ENCODE data around the gene EPHB2.
A peak's percentile ranks its signal among the peaks of the same experiment; 100 is the strongest.
"Not testable (repeated sequence)": the region's sequence is repeated elsewhere in the genome, so short reads cannot be mapped to it uniquely, and the experiment has no call there.

EPHB2 gene

GRCh38 chr1:22689505-22689904 is 21.1 kb upstream of the EPHB2 start:
- DNase-seq (ENCODE audit: extremely low read depth in 1 of 2, low read depth in 1 of 2): no peak

DNA sequence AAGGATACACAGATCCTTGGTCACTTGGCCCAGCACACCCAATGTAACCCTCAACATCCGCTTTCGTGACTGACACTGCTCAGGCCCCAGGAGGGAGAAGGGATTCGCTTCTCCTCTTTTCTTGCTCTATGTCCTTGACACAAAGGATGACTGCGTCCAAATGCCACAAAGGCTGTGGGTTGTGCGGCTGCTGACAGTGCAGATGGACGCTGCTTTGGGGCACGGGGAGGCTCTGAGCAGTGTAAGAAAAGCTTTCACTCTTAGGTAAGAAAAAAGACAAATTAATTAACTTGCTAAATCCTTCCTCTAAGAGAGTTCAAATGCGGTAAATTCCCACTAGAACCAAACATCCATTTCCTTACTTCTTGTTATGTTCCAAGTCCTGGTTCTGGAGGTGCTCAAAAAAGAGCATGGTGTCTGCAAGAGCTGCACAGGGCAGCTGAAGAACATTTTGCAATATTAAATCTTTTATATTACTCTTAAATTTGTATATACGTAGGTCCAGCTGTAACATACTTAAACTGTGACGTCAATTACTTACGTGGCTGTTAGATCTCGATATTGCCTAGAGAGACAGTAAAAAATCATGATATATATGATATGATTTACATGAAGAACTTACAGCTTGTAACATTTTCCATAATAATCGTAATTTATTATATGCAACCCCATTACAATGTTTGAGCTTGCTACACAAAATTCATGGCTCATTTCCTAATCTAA is 19.4 kb upstream of the EPHB2 start:
- no peak for DNase-seq (ENCODE audit: extremely low read depth in 1 of 2, low read depth in 1 of 2)

- no peak for DNase-seq (ENCODE audit: extremely low read depth in 1 of 2, low read depth in 1 of 2)
These were observed 16.5 kb upstream of the EPHB2 start for GRCh38 chr1:22694172-22694571.

GRCh38 chr1:22696610-22697009 is 14.0 kb upstream of the EPHB2 start:
- DNase-seq (ENCODE audit: extremely low read depth in 1 of 2, low read depth in 1 of 2): no peak

- no peak for DNase-seq (ENCODE audit: extremely low read depth in 1 of 2, low read depth in 1 of 2)
These were observed 12.7 kb upstream of the EPHB2 start for GRCh38 chr1:22697980-22698379.

DNA sequence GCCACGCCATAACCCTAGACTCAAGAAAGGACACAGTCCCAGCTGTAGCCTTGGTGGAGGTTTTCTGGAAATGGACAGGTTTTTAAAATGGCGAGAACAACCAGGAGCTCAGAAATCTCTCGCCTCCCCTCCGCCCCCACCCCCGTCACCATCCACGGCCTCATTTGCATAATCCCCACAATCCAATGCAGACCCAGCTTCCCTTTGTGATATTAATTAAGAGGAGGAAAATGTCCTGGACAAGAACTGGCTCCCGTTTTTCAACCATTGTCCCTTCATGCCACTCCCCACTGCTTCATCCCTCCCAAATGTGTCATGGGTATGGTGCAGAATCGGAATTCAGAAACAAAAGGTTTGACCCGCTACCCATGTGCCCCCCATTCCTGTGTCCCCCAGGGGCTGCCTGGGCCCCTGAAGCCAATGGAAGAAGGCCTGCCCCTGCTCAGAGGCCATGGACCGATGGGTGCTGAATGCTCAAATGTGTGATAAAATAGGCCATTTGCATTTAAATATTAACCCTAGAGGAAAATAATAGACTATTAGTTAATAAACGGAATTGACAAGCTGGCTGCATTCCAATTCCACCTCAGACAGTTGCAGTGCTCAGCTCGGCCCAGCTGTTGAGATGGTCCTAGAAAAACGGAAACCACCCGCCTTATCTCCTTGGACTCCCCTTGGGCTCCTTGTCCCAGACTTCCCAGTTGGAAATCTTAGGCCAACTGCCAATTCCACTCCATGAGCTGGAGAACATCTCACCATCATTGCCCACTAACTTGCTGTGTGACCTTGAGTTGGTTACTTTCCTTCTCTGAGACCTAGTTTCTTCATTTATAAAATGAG is 10.7 kb upstream of the EPHB2 start:
- DNase-seq (ENCODE audit: extremely low read depth in 1 of 2, low read depth in 1 of 2): no peak

GRCh38 chr1:22702296-22703085 is 8.1 kb upstream of the EPHB2 start:
- DNase-seq (ENCODE audit: extremely low read depth in 1 of 2, low read depth in 1 of 2): no peak

- DNase-seq (ENCODE audit: extremely low read depth in 1 of 2, low read depth in 1 of 2): peak; percentile 45 to 71
These were observed 6.1 kb upstream of the EPHB2 start for GRCh38 chr1:22704440-22705067.

DNA sequence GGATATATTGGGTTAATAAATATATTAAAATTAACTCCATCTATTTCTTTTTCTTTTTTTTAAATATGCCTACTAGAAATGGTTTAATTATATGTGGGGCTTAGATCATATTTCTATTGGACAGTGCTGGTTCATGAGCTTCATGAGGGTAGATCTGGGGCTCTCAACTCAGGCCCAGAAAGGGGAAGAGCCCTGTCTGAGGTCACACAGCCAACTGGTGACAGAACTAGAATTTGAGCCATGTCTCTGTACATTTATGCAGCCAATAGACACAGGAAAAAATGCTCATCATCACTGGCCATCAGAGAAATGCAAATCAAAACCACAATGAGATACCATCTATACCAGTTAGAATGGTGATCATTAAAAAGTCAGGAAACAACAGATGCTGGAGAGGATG is 5.1 kb upstream of the EPHB2 start:
- no peak for DNase-seq (ENCODE audit: extremely low read depth in 1 of 2, low read depth in 1 of 2)

DNA sequence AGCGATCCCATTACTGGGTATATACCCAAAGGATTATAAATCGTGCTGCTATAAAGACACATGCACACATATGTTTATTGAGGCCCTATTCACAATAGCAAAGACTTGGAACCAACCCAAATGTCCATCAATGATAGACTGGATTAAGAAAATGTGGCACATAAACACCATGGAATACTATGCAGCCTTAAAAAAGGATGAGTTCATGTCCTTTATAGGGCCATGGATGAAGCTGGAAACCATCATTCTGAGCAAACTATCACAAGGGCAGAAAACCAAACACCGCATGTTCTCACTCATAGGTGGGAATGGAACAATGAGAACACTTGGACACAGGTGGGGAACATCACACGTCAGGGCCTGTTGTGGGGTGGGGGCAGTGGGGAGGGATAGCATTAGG is 4.5 kb upstream of the EPHB2 start:
- DNase-seq (ENCODE audit: extremely low read depth in 1 of 2, low read depth in 1 of 2): not testable (repeated sequence)

DNA sequence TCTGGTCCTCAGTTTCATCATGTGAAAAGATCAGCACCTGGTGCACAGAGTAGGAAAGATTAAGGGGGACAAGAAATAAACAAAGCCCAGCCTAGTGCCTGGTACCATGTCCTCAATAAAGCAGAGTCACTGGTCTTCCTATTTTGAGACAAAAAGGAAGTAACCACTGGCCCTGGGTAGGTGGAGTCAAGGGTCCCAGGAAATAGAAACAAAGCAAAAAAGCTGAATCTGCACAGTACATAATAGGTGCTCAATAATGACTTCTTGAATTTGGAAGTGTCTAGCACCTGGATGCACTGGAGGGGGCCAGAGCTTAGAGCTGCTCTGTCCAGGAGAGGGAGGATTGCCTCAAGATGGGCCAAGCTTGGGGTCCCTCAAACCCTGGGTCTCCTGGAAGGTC is 1.9 kb upstream of the EPHB2 start:
- DNase-seq (ENCODE audit: extremely low read depth in 1 of 2, low read depth in 1 of 2): no peak

- no peak for DNase-seq (ENCODE audit: extremely low read depth in 1 of 2, low read depth in 1 of 2)
These were observed 1.4 kb upstream of the EPHB2 start for GRCh38 chr1:22709227-22709626.

GRCh38 chr1:22709891-22710700 is 543 bp upstream of the EPHB2 start:
- DNase-seq (ENCODE audit: extremely low read depth in 1 of 2, low read depth in 1 of 2): no peak

GRCh38 chr1:22711071-22711470 is 432 bp downstream of the EPHB2 start:
- no peak for DNase-seq (ENCODE audit: extremely low read depth in 1 of 2, low read depth in 1 of 2)

- no peak for DNase-seq (ENCODE audit: extremely low read depth in 1 of 2, low read depth in 1 of 2)
These were observed 1.2 kb downstream of the EPHB2 start for GRCh38 chr1:22711591-22712501.

DNA sequence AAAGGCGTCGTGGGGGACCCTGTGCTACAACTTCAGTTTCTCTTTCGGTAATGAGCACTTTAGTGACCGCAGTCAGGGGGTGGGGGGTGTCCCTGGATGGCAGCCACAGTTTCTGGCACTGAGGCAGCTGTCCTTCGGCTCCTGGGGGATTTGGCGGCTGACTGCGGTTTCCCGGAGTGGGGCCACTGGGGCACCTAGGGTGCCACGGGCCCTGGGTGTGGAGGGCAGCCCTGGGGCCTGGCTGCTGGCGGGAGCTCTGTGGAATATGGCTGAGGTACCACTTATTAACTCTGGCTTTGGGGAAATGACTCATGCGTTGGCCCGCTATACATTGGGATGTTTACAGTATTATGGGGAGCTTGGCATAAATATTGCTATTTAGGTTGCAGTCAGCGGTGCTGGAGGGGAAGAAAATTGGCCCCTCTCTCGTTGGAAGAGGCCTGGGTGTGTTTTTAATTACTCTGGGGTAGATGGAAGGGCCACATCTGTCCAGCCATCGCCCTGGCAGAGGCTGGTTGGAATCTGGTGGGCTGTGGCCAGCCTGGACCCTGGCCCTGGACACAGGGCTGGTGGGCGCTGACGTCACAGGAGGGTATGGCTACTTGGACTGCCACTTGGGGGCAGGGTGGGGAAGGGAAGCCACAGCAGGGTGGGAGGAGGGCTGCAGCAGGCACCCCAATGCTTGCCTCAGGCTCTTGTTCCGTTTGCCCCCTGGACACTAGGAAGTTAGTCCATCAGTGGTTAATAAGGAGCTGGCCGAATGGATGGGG is 2.0 kb downstream of the EPHB2 start:
- DNase-seq (ENCODE audit: extremely low read depth in 1 of 2, low read depth in 1 of 2): no peak

DNA sequence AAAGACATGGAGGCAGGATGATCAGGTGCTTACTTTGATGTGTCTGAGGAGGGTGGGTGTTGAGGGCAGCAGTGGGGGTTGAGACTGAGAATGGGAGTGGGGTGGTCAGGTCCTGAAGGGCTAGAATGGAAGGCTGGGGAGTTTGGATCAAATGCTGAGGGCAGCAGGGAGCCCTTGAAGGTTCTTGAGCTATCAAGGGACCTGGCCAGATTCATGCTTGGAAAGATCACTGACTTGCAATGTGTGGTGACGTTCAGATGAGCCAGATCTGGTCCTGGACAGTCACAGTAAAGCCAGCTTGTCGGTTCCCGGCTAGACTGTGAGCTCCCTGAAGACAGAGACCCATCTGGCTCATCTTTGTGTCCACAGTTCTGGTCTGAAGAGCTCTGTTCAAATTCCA is 3.8 kb downstream of the EPHB2 start:
- DNase-seq (ENCODE audit: extremely low read depth in 1 of 2, low read depth in 1 of 2): no peak

DNA sequence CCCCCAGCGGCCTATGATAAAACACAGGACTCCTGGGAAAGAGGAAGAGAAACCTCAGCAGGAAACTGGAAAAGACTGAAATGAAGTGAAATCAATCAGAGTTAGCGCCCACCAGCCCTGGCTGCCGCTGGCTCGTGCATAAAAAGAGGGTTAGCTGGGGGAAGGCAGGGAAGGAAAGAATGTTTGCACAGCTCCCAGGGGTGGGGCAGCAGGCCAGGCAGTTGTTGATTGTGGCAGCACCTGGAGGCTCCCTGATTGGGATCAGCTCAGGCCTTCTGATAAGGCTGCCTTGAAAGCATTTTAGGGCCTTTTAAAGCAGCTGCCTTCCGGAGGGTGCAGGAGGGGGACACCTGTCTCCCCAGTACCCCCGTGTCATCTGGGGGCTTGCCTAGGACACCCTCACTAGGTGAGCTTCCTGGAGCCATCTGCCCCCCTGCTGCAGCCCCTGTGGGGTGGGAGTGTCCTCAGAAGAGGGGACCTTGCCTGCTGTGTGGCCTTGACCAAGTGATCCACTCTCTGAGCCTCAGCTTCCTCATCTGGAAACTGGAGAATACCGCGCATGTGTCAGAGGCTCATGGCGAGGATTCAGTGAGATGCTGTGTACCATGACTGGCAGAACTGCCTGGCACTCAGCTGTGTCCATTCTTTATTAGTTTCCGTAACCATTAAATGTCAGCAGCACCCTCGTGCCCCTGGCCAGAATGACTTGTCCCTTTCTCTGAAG is 6.6 kb downstream of the EPHB2 start:
- DNase-seq (ENCODE audit: extremely low read depth in 1 of 2, low read depth in 1 of 2): no peak

Measured in stimulated activated CD8-positive, alpha-beta memory T cell treated with anti-CD3 and anti-CD28 coated beads, Interleukin-7, amount 100 ng/mL, for 48 hours (primary cell).